HG03521 (cell line): ENCODE results near the gene THAP7.
A peak's percentile ranks its signal among the peaks of the same experiment; 100 is the strongest.
"Not testable (repeated sequence)": the region's sequence is repeated elsewhere in the genome, so short reads cannot be mapped to it uniquely, and the experiment has no call there.

ENCODE experiments used
- ATAC-seq: cut with Tn5 transposase; IDR thresholded peaks from one replicate; pipeline ENCODE4 v1.9.1; 2021; ENCODE audit warnings: mild to moderate bottlenecking, moderate library complexity; ENCODE audit not compliant: unreplicated experiment

The THAP7 gene, protein sequence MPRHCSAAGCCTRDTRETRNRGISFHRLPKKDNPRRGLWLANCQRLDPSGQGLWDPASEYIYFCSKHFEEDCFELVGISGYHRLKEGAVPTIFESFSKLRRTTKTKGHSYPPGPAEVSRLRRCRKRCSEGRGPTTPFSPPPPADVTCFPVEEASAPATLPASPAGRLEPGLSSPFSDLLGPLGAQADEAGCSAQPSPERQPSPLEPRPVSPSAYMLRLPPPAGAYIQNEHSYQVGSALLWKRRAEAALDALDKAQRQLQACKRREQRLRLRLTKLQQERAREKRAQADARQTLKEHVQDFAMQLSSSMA

DNA sequence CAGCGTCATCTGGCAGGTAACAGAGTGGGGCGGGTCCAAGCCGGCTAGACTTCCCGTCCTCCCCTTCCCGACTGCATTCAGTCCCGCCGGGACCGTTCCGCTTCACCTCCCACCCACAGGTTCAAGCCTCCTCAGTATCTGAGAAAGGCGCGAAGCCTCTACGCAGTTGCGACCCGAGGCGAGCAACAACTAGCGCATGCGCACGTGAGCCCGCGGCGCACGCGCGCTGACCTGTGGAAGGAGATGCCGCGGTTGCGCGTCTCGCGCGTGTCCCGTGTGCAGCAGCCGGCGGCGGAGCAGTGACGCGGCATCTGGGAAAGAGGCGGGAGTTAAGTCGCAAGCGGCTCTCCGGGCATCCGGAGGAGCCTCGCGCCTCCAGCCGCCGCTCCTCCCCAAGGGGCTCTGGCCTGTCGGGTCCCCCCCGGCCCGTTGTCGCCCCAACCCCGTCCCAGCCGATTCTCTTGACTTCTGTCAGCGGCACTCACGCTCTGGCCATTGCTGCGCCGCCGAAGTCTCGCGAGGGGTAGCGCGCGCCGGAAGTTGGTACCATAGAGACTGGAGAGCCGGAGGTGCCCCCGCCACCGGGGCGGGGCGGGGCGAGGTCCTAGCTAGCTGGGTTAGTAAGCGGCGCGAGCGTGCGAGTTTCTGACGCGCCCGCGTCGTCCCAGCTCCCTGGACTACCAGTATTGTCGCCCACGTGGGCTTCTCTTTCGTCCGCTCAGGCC, at the start of gene THAP7:
TSS of gene THAP7 (minus strand) at position 518 of the 725 bp plus-strand sequence. CDS start at position 311, 207 bp downstream.
- ATAC-seq = peak; percentile 82

DNA sequence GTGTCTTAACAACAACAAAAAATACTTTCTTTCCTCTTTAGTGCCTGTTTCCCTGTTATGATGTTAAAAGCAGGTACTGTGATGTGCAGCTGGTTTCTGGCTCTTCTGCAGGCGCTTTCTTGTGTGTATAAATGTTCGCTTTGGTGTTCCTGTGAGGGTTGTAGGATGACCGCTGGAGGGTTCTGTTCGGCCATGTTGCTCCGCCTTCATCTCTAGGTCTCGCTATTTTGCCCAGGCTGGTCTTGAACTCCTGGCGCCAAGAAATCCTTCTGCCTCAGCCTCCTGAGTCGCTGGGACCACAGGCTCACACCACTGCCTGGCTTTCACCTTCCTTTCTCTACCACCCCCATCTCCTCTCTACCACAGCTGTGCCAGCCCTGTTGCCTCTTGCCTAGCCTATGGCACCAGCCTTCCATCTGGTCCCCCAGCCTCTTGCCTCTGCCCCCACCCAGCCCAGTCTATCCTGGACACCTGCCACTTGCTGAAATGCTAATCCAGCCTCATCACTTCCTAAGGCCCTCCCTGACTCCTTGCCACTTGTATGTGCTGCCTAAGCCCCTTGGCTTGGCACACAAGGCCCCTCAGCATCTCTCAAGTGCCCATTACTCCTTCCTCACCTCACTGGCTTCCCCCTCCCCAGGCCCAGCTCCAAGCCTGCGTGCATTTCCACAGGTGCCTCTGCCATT, 49.4 kb upstream of the THAP7 start:
- no peak for ATAC-seq

DNA sequence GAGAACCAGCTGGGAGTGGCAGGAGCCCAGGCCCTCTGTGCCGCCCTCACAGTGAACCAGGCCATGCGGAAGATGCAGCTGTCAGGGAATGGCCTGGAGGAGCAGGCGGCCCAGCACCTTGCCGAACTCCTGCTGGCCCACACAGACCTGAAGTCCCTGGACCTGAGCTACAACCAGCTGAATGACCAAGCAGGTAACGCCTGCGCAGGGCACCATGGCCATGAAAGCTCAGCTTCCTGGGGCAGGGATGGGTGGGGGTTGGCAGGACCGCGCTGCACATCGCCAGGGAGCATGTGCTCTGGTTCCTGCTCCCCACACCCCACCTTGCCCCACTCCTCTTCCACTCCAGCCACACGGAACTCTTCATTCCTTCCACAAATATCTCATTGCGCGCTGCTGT, 47.0 kb upstream of the THAP7 start:
- ATAC-seq = not testable (repeated sequence)

DNA sequence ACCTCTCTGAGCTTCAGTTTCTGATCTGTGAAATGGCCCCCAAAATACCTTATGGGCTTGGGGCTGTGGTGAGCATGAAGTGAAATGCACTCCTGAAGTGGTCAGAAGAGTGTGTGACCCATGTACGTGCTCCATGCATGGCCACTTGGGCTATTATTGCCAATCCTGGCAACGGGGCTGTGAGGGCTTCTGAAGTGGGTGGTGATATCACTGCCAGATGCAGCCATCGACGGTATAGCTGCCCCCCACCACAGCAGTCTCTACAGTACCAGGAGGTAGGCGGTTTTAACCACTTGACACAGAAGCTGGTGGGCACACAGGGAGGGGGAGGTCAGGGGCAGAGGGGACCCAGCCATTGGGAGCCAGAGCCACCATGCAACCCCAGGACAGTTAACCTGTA, 46.5 kb upstream of the THAP7 start:
- not testable (repeated sequence) for ATAC-seq

DNA sequence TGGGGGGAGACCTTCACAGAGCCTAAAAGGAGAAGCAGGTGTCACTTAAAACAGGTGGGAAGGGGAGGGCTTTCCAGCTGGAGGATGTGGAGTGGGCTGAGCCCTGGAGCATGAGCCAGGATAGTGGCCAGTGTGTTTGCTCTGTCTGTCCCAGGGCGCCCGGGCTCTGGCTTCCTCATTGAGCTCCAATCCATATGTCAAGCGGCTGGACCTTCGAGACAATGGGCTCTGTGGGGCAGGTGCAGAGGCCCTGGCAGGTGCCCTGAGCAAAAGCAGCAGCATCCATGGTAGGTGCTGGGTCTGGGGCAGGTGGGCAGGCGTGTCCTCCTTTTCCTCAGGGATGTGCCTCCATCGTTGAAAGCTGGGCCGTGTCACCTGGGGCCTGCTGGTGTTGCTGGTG, 45.8 kb upstream of the THAP7 start:
- ATAC-seq = no peak

DNA sequence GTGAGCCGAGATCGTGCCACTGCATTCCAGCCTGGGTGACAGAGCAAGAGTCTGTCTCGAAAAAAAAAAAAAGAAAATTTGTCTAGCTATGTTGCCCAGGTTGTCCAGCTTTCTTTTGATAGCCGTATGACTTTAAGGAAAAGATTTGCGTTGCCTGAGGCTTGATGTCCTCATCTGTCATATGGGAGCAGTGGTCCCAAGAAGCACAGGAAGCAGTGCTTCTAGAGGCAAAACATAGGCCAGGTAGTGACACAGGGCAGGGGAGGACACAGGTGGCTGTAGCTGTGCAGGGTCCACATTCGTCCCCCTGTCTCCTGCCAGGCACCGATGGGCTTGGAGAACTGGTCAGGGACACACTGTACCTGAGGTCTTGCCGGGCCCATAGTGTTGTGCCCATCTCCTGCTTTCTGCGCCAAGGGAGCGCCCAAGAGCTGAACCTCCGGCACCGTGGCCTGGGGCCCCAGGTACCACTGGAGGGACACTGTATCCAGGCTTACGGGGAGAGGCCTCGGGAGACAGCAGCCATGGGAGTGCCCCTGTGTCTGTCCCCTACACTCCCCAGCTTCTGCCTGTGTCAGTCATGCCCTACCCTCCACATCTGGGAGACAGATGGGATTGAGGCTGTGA, 45.2 kb upstream of the THAP7 start:
- no peak for ATAC-seq

DNA sequence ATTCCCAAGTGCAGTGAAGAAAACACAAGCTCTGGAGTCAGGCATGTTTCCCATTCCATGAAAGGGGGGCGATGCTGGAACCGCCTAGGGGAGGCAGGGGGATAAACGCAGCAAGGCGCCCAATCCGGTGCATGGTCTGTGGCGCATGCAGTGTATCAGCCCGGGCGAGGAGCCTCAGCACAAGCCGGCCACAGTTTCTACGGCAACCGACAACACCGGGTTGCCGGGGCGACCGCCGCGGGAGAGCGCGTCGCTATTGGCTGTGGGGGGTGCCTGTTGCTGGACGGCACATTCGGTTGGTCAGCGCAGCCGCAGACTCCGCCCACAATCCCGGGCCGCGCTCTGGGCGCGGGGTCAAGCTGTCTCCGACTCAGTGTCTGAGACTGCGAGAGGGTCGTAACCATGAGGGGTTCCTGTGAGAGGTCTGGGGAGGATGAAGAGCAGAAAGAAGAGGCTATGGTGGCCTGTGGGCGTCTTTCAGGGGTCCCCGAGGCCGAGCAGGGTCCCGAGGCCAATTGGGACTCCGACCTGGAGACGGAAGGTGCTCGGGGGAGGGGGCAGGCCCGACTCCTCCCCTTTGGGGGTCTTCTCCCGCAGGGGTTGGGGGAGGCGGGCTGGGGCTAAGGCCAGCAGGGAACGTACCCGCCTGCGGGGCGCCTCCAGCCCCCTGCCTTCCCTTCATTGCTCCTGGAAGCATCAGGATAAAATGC, 43.8 kb upstream of the THAP7 start, which contains the start of gene LRRC74B:
TSS of gene LRRC74B (plus strand) at position 362 of the 710 bp plus-strand sequence. CDS start at position 403, 41 bp downstream.
- peak; percentile 89 for ATAC-seq

DNA sequence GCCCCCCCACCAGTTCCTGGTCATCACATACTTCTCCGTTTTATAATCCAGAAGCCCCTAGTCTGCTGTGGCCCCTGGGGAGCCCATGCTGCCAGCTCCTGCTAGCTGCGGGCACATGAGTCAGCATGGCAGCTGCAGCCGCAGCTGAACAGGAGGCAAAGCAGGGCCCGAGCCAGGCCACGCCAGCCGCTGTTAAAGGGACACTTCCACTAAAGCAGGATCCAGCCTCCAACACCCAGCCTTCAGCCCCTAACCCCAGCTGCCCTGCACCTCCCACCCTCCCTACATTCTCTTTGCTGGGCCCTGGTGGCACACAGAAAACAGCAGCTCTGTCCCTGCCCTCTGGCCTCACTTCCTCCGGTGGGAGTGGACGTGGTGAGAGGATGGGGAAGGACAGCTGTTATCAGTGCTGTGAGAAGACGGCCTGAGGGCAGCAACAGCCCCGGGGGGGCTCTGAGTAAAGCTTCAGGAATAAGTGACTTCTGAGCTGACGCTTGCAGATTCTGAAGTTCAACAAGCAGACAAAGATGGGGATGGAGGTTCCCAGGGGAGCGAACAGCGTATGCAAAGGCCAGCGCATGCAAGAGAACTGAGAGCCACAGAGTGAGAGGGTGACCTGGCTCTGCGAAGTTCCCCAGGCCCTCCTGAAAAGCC, 43.1 kb upstream of the THAP7 start:
- no peak for ATAC-seq

DNA sequence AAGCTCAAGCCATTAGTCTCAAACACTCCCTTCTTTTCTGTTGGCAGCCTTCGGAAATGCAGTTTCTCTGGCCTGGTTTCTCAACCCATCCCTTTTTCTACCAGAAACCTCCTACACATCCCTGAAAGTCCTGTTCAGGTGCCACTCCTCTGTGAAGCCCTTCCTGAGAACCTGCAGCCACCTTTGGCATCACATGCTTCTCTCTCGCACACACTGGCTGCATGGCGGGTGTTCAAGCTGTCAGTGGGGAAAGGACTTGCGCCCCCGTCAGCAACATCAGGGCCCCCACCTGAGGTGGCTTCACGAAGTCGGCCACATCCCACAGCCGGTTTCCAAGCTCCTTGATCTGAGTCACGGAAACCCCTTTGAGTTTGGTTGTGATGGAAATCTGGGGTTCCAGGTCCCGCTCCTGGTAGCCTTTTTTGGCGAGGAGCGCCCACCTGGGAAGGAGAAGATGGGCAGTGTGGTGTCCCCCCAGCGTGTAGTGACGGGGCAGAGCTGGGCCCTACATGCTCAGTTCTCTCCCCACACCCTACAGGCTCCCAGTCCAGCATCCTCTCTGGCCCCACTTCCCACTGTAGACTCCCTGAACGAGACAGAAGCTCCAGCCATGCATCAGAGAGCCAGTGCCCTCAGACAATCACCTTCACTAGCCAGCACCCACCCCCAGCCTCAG, 42.1 kb upstream of the THAP7 start:
- no peak for ATAC-seq

DNA sequence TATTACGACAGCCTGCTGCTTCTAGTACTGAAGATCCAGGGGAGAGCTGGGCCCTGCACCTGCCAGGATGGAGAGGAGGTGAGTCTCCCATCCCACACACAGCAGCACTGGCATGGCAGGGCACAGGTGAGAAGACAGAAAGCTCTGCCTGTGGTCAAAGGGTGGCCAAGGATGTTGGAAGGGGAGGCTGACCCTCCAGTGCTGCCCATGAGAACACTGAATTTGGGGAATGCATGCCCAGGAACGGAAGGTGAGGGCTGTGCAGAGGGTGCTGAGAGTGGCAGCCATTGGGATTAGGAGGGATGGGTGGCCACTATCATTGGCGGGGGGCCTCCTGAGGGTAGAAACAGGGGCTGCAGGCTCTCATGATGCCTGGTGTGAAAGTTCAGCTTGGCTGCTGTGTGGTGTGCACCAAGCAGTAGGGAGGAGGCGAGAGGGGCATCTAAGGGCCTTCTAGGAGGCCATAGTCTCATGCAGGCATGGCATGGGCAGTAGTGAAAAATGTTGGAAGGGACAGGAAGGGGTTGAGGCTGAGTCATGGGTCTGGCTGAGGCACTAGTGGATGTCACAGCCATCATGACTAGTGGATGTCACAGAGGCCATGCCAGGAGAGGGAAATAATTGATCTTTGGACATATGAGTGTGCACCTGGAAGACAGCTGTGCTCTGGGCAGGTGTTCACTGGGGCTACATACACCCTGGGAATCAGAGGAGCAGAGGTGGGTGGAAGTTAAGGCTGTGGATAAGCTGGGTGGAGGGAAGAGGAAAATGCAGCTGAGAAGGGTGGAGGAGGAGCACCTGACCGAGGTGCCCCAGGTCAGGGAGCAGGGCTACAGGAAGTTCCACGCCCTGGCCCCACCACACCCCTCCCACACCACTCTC, 41.3 kb upstream of the THAP7 start:
- no peak for ATAC-seq

DNA sequence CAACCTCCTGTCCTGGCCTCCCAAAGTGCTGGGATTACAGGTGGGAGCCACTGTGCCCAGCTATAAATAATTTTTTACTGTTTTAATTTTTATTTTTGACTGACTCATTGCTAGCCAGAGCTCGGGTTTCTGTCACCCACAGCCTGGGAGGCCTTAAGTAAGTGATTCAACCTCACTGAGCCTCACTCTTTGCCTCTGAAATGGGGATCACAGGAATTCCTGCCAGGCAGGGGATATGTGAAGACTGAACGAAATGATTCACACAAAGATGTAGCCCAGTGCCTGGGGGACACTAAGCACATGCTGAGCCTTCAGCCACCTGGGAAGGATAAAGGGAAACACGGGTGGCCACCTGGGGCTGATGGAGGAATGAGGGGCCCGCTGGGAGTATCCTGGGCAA, 40.0 kb upstream of the THAP7 start:
- ATAC-seq = no peak

DNA sequence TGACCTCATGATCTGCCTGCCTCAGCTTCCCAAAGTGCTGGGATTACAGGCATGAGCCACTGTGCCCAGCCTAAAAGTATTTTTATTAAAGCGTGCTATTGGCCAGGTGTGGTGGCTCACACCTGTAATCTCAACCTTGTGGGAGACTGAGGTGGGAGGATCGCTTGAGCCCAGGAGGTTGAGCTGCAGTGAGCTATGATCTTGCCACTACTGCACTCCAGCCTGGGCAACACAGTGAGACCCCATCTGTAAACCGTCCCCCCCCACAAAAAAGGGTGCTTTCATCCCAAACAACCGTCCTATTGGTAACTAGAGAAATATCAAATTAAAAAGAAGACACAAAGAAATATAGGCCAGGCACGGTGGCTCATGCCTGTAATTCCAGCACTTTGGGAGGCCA, 37.2 kb upstream of the THAP7 start:
- not testable (repeated sequence) for ATAC-seq

DNA sequence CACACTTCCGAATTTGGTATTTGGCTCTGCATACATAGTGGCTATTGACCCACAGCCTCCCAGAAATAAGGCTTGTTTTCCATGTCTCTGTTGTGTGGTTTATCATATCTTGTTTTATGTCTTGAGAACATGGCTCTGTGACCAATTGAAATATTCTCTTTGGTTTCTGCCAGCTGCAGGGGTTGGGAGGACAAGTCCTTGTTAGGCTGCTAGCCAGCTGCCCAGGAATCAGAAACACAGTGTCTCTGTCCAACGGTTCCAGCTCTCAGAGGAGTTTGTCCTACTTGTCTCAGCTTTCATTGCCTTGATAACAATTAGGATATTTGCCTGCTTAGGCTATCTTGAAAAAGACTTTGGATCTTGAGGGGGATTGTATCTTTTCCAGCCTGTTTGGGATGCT, 36.5 kb upstream of the THAP7 start:
- no peak for ATAC-seq

DNA sequence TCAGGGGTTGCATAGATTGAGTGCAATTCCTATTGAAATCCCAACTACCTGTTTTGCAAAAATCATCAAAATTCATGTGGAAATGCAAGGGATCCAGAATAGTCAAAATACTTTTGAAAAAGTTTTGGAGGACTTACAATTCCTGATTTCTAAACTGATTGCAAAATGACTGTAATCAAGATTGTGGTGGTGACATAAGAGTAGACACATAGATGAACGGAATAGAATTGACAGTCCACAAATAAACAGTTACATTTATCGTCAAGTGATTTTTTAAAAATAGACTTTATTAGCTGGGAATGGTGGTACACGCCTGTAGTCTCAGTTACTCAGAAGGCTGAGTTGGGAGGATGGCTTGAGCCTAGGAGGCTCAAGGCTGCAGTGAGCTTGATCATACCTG, 33.1 kb upstream of the THAP7 start:
- no peak for ATAC-seq

DNA sequence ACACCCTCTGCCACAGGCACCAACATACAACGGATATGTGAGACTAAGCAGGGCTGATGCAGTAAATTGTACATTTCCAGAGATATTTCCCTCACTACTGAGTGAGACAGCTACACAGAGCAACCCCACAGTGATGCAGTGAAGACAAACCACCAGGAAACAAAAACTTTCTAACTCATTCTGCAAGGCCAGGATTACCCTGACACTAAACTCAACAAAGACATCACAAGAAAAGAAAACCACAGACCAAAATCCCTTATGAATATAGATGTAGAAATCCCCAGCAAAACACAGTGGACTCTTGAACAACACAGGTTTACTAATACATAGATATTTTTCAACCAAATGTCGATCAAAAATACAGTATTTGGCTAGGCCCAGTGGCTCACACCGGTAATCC, 32.0 kb upstream of the THAP7 start:
- no peak for ATAC-seq

DNA sequence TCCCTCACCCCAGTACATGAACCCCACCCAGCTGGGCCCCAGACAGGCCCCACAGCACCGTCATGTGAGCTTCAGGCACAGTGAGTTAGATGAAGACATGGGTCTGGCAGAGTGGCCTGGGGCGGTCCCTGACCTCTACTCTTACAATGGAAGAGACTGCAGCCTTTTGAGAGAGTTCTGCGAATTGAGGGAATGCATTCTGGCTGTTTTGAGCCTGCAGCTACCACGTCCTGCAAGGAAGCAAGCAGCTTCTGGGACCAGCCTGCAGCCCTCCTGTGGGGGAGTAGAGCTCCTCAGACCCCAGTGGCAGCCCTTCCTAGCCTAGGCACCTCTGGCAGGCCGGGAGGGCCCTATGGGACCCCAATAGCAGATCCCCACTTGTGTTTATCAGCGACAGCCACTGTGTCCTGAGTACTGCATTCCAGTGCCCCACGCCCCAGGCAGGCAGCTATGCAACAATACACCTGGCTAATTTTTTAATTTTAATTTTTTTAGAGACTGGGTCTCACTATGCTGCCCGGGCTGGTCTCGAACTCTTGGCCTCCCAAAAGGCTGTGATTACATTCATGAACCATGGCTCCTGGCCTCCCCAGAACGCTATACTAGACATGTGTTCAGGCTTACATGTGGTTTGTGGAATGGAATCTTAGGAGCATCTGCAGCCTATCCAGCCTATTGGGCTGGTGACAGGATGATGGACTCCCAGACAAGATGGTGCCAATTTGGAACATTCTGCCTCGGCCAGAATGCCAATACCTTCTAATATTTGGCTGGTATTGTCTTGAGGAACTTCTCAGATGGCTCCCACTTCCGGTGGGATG, 31.2 kb upstream of the THAP7 start:
- ATAC-seq = no peak

DNA sequence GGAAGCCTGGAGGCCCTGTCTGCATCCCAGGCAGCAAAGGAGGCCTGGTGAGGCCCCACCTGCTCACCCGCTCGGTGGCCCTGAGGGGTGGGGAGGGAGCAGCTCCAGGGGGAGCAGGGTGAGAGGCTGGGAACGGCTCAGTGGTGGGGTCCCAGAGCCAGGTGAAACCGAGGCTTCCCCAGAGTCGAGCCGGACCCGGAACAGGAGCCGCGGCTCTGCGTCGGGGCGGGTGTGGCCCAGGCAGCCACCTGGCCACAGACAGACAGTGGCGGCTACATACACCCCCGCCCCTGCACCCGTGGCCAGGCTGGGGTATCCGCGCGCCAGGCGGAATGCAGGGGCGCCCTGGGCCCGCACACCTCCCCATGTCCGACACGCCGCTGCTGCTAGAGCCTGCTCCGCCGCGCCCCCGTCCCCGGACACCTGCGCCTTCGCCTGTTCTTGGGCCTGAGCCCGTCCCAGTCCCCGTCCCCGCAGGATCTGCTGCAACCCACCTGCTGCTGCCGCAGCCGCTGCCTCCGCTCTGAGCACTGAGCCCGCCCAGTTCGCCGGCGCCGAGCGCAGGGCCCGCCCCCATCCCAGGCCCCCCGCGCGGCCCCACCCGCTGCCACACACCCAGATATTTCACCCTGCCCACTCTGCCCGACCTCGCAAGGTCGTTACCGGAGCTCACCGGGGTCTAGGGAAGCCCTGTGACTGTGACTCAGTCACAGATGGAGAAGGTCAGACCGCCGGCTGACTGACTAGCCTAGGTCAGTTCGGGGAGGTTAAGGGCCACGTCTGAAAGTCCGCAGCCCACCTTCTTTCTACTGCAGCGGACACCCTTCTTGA, 30.3 kb upstream of the THAP7 start, which contains the start of gene SLC7A4:
TSS of gene SLC7A4 (minus strand) at position 525 of the 831 bp plus-strand sequence. CDS start 749 bp downstream, outside the sequence.
- no peak for ATAC-seq
